Ovary (tissue), 9 donors: ENCODE data around the gene TANC1. TPM values are rescaled to one million over a fixed set of nuclear protein-coding genes. Genes with fewer than 3 reads are reported as not detected.

Experiments
- DNase-seq, 5 donors: peaks; one replicate each; pipeline ENCODE4 v3.0.0-alpha.2; 2019 to 2020
- H3K27ac ChIP-seq, 2 donors: fragments of 200-600 bp; one replicate each; pipeline versions ENCODE4 v1.5.1 to v1.8.0; 2019 to 2022
- H3K27me3 ChIP-seq: fragments of 200-600 bp; one replicate; pipeline ENCODE4 v1.8.0; 2022
- H3K36me3 ChIP-seq: fragments of 200-600 bp; sonication (generic); one replicate; pipeline ENCODE4 v1.5.1; 2019
- H3K4me1 ChIP-seq: one replicate; pipeline ENCODE4 v1.8.1; 2013; ENCODE audit warnings: mild to moderate bottlenecking, moderate library complexity; ENCODE audit not compliant: insufficient read depth
- H3K4me3 ChIP-seq: fragments of 200-600 bp; sonication (generic); one replicate; pipeline ENCODE4 v1.5.1; 2017
- H3K9me3 ChIP-seq, 2 donors: fragments of 200-600 bp in 1 of 2; sonication (generic) in 1 of 2; one replicate each; pipeline versions ENCODE4 v1.5.1 to v1.8.1; 2013 to 2019; ENCODE audit warnings: mild to moderate bottlenecking in 1 of 2, moderate library complexity in 1 of 2
- EP300 ChIP-seq: sonication (generic); formaldehyde crosslinking; IDR thresholded peaks from one replicate; pipeline ENCODE4 v1.6.1; 2017; ENCODE audit warnings: antibody characterized with exemption
- POLR2A ChIP-seq: fragments of 450-650 bp; IDR thresholded peaks from one replicate; pipeline ENCODE4 v1.6.1; 2017; ENCODE audit warnings: antibody characterized with exemption, mild to moderate bottlenecking, moderate library complexity
- WGBS, 3 donors: extraction: QIAGEN DNeasy Blood & Tissue Kit in 1 of 3; methylation state at CpG; one replicate each; pipeline versions ENCODE4 v1.1.5 to v1.1.7; 2013 to 2017; 5-methylcytosine and 5-hydroxymethylcytosine counted together
- intact Hi-C, 4 donors: fragments of 100-400 bp; cut with DNase I; formaldehyde crosslinking; loops; one replicate each; pipeline versions ENCODE4 v1.11.0 to v1.15.1; 2022 to 2023
- polyA plus RNA-seq, 2 donors: library from polyadenylated mRNA; stranded (reverse); fragments of 200-250 nt in 1 of 2; fragments of 350-450 nt in 1 of 2; fragmentation: Illumina TruSeq in 1 of 2; extraction: RNeasy Lipid Tissue Mini Kit (QIAGEN cat#74804) in 1 of 2; gene quantifications; one replicate each; pipeline ENCODE4 v1.2.3, GENCODE V29; 2013 to 2014
- total RNA-seq, 7 donors: library from RNA; depleted of rRNA in 2 of 7; stranded (reverse); fragments of >200 nt in 2 of 7; fragmentation: NEBNext Ultra II Directional in 3 of 7; extraction: Animal tissue kit (Norgen Biotek cat#: 25700) in 3 of 7; gene quantifications; one replicate each; pipeline versions ENCODE4 v1.1.0 to v1.2.4, GENCODE V29; 2016 to 2023
- TF ChIP-seq, protein P1 (sequence below), 3 donors: fragments of 450-650 bp in 2 of 3; fragments of 200-600 bp in 1 of 3; IDR thresholded peaks; one replicate each; pipeline versions ENCODE4 v1.5.1 to v1.8.0; 2016 to 2022; ENCODE audit warnings: antibody characterized with exemption in 3 of 3, mild to moderate bottlenecking in 1 of 3
- donor health status: DM: no; HTN: no; CAD: no; lungs with moderate emphysema.
- donor health status: DM: no; HTN: no; CAD: no.
- donor health status: Bipolar disorder and iron deficiency.
- donor health status: DM: yes; HTN: yes; CAD: no.
- donor health status: DM: no; HTN: no; CAD: no.
- donor health status: DM: yes; HTN: yes; CAD: no.

Gene TANC1
- total and polyA plus RNA-seq, 9 donors = 12.2 to 39.2 (median 25.8) TPM

DNA sequence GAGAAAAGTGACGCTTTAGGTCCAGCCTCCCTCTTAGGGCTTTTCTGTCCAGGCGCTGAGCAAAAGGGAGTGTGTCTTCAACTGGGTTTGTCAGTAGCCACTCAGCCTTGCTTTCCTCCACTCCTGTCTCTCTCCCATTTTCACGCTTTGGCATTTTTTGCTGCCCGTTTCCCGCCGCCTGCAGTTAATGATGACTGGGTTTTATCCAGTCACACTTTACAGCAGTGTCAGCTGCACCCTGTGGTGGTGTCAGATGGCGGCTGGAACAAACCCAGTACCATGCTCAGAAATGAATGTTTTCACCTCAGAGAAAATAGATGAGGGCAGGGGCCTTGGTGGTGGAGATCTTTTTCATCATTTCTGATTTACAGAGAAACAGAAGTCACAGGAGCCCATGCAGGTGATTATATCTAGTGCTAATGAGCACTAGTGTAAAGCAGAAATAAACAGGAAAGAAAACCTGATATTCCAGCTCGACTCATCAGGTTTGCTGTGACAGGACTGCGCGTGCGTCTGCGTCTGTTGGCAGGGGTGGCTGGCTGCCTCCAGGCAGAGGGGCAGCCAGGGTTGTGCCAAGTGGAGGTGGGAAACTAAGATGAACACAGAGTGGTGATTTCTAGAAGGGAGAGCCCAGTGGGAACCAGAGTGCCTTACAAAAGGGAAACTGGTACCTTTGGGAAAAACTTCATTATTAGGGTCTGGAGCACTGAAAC is 139.9 kb downstream of the TANC1 start:
- Histone ChIP-seq H3K36me3 (no peaks in the 10 kb centered on the region), H3K4me1 (peaks cover 10% of the 10 kb centered on the region), H3K4me3 (no peak overlapping the region), H3K27me3 (no peaks in the 10 kb centered on the region), H3K27ac (no peak overlapping the region), H3K9me3 (no peaks in the 10 kb centered on the region)
- WGBS, 3 donors = 93 to 97% (median 94%) methylated on average over 12 of the region's 12 CpGs
- no peak for DNase-seq
- TF ChIP-seq, protein P1, sequence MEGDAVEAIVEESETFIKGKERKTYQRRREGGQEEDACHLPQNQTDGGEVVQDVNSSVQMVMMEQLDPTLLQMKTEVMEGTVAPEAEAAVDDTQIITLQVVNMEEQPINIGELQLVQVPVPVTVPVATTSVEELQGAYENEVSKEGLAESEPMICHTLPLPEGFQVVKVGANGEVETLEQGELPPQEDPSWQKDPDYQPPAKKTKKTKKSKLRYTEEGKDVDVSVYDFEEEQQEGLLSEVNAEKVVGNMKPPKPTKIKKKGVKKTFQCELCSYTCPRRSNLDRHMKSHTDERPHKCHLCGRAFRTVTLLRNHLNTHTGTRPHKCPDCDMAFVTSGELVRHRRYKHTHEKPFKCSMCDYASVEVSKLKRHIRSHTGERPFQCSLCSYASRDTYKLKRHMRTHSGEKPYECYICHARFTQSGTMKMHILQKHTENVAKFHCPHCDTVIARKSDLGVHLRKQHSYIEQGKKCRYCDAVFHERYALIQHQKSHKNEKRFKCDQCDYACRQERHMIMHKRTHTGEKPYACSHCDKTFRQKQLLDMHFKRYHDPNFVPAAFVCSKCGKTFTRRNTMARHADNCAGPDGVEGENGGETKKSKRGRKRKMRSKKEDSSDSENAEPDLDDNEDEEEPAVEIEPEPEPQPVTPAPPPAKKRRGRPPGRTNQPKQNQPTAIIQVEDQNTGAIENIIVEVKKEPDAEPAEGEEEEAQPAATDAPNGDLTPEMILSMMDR (IDR thresholded peaks at IDR 0.05) = no peak
- no peak for TF ChIP-seq POLR2A
- no peak for TF ChIP-seq EP300
- intact Hi-C loops = no loop called here

DNA sequence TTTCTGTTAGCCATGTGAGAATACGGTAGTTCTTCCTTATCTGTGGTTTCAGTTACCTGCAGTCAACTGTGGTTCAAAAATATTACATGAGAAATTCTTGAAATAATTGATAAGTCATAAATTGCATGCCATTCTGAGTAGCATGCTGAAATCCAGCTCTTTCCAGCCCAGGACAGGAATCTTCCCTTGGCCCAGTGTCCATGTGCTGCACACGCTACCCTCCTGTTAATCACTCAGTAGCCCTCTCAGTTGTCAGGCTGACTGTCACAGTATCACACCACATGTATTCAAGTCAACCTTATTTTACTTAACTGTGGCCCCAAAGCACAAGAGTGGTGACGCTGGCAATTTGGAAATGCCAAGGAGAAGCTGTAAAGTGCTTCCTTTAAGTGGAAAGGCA is 141.1 kb downstream of the TANC1 start:
- TF ChIP-seq POLR2A (no peak), EP300 (no peak)
- TF ChIP-seq, protein P1 (IDR thresholded peaks at IDR 0.05) = no peak
- Histone ChIP-seq H3K4me3 (no peak overlapping the region), H3K27me3 (no peaks in the 10 kb centered on the region), H3K36me3 (no peaks in the 10 kb centered on the region), H3K27ac (no peak overlapping the region), H3K9me3 (no peaks in the 10 kb centered on the region), H3K4me1 (peaks cover 10% of the 10 kb centered on the region)
- intact Hi-C loops = no loop called here
- DNase-seq = no peak
- WGBS, 3 donors = 93 to 96% (median 94%) methylated on average over 3 of the region's 3 CpGs

DNA sequence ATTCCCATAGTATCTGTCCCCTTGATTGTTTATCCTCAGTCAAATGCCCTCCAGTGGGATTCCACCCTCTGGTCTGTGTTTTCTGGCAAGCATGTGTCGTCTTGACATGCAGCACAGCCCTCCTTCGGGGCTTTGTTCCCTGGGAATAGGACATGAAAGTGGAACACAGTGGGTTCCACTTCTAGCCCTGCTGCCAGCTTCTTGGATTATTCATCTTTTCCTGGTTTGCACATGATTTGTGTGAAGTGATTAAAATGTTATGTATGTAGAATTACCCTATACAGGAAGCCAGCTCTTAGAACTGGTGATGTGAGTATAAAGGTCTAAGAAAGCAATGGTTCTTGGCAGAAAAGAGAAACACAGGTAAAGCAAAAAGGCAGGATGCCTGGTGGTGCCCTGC is 142.3 kb downstream of the TANC1 start:
- no peak for TF ChIP-seq EP300
- TF ChIP-seq POLR2A = no peak
- TF ChIP-seq, protein P1 (IDR thresholded peaks at IDR 0.05) = no peak
- H3K27me3 ChIP-seq = no peaks in the 10 kb centered on the region
- no peak for DNase-seq
- H3K4me1 ChIP-seq = peaks cover 10% of the 10 kb centered on the region
- no peaks in the 10 kb centered on the region for H3K36me3 ChIP-seq
- H3K9me3 ChIP-seq = no peaks in the 10 kb centered on the region
- intact Hi-C loops = no loop called here
- no peak overlapping the region for H3K4me3 ChIP-seq
- WGBS, 3 donors = 87 to 93% (median 90%) methylated on average over 2 of the region's 2 CpGs
- no peak overlapping the region for H3K27ac ChIP-seq

DNA sequence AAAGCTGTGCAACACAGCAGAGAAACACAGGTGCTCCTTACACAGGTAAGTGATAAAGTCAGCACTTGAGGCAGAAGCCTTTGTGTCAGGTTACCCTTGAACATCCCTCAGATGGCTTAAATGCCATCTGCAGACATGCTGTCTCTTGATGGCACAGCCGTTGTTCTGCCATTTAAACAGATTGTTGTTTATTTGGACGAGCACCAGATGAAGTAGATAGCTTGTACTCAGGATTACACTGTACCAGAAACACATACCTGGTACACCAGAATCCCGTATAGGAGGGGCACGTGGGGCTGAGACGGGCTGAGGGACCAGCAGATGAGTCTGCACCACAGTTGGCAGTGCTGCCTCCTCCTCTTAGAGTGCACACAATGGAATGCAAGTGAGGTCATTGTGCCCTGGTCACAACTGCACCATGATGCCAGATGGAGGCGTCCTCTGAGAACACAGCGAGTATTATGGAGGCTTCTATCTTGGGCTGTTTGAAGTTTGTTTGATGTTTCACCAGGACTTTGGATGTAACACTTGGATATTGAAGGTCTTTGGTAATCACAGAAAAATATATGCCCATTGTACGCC is 143.0 kb downstream of the TANC1 start:
- 72 to 86% (median 75%) methylated on average over 8 of the region's 8 CpGs for WGBS, 3 donors
- Histone ChIP-seq H3K9me3 (no peaks in the 10 kb centered on the region), H3K4me3 (no peak overlapping the region), H3K27me3 (no peaks in the 10 kb centered on the region), H3K36me3 (no peaks in the 10 kb centered on the region), H3K4me1 (peaks cover 8% of the 10 kb centered on the region), H3K27ac (no peak overlapping the region)
- TF ChIP-seq EP300 (no peak), POLR2A (no peak)
- TF ChIP-seq, protein P1 (IDR thresholded peaks at IDR 0.05) = no peak
- intact Hi-C loops = no loop called here
- DNase-seq = no peak
